ENCODE results near the gene TAF6L.

DNA sequence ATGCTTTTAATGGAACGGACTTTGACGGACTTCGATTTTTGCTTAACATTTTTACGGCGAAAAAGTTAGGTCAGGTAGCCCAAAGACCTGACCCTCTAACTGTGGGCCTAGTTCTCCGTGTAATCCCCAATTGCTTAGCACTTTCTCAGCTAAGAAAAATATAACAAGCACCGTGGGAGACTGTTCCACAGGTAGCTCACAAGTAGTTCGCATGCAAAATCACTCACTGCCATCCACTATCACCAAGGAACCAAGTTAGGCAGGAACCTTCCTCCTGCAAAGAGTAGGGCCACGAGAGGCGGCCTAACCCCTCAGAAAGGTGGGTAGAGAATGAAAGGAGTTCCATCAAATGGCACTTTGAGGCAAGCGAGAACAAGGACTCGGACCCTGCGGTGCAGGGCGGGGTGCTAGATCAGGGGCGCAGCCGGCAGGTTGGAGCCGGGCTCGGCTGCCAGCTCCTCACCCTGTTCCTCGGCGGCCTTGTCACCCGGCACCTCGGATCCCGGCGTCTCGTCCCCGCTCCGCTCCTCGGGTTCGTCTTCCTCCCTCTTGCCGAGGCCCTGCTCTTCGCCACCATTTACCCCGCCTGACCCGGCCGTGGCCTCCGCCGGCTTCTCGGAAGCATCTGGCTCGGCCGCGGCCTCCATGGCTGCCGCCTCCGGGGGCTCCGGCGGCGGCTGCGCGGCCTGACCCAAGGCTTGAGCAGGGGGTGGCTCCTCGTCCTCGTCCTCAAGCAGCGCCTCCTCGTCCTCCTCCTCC is 44.9 kb upstream of the TAF6L start:
- TF ChIP-seq, protein P1, sequence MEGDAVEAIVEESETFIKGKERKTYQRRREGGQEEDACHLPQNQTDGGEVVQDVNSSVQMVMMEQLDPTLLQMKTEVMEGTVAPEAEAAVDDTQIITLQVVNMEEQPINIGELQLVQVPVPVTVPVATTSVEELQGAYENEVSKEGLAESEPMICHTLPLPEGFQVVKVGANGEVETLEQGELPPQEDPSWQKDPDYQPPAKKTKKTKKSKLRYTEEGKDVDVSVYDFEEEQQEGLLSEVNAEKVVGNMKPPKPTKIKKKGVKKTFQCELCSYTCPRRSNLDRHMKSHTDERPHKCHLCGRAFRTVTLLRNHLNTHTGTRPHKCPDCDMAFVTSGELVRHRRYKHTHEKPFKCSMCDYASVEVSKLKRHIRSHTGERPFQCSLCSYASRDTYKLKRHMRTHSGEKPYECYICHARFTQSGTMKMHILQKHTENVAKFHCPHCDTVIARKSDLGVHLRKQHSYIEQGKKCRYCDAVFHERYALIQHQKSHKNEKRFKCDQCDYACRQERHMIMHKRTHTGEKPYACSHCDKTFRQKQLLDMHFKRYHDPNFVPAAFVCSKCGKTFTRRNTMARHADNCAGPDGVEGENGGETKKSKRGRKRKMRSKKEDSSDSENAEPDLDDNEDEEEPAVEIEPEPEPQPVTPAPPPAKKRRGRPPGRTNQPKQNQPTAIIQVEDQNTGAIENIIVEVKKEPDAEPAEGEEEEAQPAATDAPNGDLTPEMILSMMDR (optimal IDR thresholded peaks at IDR 0.05 in 1 of 3, IDR thresholded peaks at IDR 0.05 in 1 of 3, conservative IDR thresholded peaks at IDR 0.05 in 1 of 3; ENCODE audit: extremely low read depth in 1 of 3, insufficient read depth in 2 of 3, low read length in 3 of 3), result no peak
- no peak for TF ChIP-seq EZH2 (IDR thresholded peaks at IDR 0.05; ENCODE audit: low read length)

Data from keratinocyte (primary cell).